ENCODE measurements around the gene OR13A1.

Gene OR13A1

DNA sequence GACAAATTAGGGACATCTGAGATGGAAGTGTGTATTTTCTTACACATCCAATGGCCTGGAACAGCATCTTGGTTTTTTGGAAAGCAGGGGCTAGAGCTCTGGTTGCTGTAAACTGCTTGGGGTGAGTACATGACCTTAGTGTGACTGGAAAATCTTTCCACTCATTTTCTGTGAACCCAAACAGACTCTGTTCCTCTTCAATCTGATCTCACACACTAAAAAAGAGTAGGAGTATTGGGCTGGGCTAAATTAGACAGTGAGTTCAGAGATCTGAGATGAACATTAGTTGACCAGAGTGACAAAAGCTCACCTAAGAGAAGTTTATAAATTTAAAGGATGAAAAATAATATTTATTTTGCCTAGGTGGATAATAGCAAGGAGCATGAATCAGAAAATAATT, 59.2 kb downstream of the OR13A1 start:
- DNase-seq (ENCODE audit: extremely low spot score): no peak
- TF ChIP-seq LEF1 (IDR thresholded peaks at IDR 0.05; ENCODE audit: borderline replicate concordance) (no peak), NFRKB (IDR thresholded peaks at IDR 0.05) (no peak), ZNF384 (IDR thresholded peaks at IDR 0.05) (no peak), SUZ12 (IDR thresholded peaks at IDR 0.05) (no peak), ARNT (IDR thresholded peaks at IDR 0.05) (no peak), FOXK2 (IDR thresholded peaks at IDR 0.05) (no peak), ELF4 (IDR thresholded peaks at IDR 0.05) (no peak), PKNOX1 (IDR thresholded peaks at IDR 0.05) (no peak), TARDBP (IDR thresholded peaks at IDR 0.05) (no peak), FOXM1 (IDR thresholded peaks at IDR 0.05; ENCODE audit: borderline replicate concordance) (no peak), FOXA1 (IDR thresholded peaks at IDR 0.05) (no peak), L3MBTL2 (conservative IDR thresholded peaks at IDR 0.05) (no peak), BHLHE40 (IDR thresholded peaks at IDR 0.05; ENCODE audit: borderline replicate concordance) (no peak), SP1 (IDR thresholded peaks at IDR 0.05) (no peak), HDGF (IDR thresholded peaks at IDR 0.05; ENCODE audit: borderline replicate concordance) (no peak), CTBP1 (IDR thresholded peaks at IDR 0.05; ENCODE audit: borderline replicate concordance) (no peak)
- CTCF ChIA-PET: interaction anchor here (0.6 kb wide), 1 partner anchor 1701 kb away, joined by 3 read pairs; no protein-coding TSS in a partner anchor
- POLR2A ChIA-PET: no interaction called here

DNA sequence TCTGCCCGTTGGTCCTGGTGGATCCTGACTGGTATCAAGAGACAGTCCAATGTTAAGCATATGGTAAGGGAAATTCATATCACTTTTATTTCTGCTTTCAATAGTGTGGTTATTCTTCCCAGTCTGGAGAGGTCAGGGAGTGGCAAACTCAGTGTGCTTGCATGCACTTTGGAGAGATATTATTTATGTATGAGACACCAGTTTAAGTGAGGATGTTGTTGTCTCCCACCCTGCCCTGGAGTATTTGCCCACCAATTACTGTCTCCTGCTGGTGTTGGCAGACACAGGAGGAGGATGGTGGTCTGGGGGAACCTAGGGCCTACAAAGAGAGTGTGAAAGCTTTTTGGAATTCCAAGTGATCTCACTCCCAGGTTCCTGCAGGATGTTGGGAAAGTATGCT, 59.7 kb downstream of the OR13A1 start:
- DNase-seq (ENCODE audit: extremely low spot score): no peak
- TF ChIP-seq ARNT (IDR thresholded peaks at IDR 0.05): no peak
- no peak for TF ChIP-seq TARDBP (IDR thresholded peaks at IDR 0.05)
- ChIA-PET CTCF (interaction anchor here (0.6 kb wide), 1 partner anchor 1701 kb away, joined by 3 read pairs; no protein-coding TSS in a partner anchor), POLR2A (no interaction called here)

- CTCF ChIA-PET: no interaction called here
Measured at GRCh38 chr10:45254892-45255291, 60.5 kb downstream of the OR13A1 start.

DNA sequence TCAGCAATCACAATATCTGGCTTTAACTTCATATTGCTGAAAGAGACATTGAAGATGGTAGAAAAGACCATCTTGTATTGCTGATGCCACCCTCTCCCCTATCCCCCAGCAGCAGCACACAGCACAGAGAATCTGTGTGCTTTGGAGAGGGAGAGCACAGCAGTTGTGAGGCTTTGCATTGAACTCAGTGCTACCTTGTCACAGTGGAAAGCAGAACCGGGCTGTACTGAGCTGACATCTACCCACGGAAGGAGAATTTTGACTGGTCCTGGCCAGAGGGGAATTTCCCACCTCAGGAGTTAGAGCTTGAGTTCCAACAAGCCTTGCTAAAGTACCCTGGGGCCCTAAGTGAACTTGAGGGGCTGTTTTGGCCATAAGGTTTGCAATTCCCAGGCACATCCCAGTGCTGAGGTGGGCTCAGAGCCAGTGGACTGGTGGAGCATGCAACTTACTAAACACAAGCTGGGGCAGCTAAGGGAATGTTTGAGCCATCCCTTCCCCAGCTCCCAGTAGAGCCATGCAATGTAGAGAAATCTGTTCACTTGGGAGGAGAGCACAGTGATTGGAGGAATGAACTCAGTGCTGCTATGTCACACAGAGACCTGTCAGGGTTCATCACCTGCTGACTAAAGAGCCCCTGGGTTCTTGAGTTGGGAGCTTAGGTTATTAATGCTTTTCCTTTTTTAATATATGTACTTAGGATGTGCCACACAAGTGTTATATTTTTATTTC, 62.1 kb downstream of the OR13A1 start:
- no peak for DNase-seq (ENCODE audit: extremely low spot score)
- CTCF ChIA-PET: no interaction called here
- TF ChIP-seq SP1 (IDR thresholded peaks at IDR 0.05) (no peak), ZNF384 (IDR thresholded peaks at IDR 0.05) (no peak), BHLHE40 (IDR thresholded peaks at IDR 0.05; ENCODE audit: borderline replicate concordance) (no peak), L3MBTL2 (conservative IDR thresholded peaks at IDR 0.05) (no peak), TARDBP (IDR thresholded peaks at IDR 0.05) (no peak), FOXK2 (IDR thresholded peaks at IDR 0.05) (no peak), PKNOX1 (IDR thresholded peaks at IDR 0.05) (no peak), SUZ12 (IDR thresholded peaks at IDR 0.05) (no peak), NFRKB (IDR thresholded peaks at IDR 0.05) (no peak), FOXA1 (IDR thresholded peaks at IDR 0.05) (no peak), ARNT (IDR thresholded peaks at IDR 0.05) (no peak), HDGF (IDR thresholded peaks at IDR 0.05; ENCODE audit: borderline replicate concordance) (no peak), ELF4 (IDR thresholded peaks at IDR 0.05) (no peak), CTBP1 (IDR thresholded peaks at IDR 0.05; ENCODE audit: borderline replicate concordance) (no peak)
- POLR2A ChIA-PET: no interaction called here

More at GRCh38 chr10:45254892-45255291, 60.5 kb downstream of the OR13A1 start:
- POLR2A ChIA-PET: no interaction called here
- no peak for DNase-seq (ENCODE audit: extremely low spot score)
- TF ChIP-seq HDGF (IDR thresholded peaks at IDR 0.05; ENCODE audit: borderline replicate concordance) (no peak), FOXK2 (IDR thresholded peaks at IDR 0.05) (no peak), ZNF384 (IDR thresholded peaks at IDR 0.05) (no peak), FOXA1 (IDR thresholded peaks at IDR 0.05) (no peak), SUZ12 (IDR thresholded peaks at IDR 0.05) (no peak), ELF4 (IDR thresholded peaks at IDR 0.05) (no peak), NFRKB (IDR thresholded peaks at IDR 0.05) (no peak), PKNOX1 (IDR thresholded peaks at IDR 0.05) (no peak), ARNT (IDR thresholded peaks at IDR 0.05) (no peak), FOXM1 (IDR thresholded peaks at IDR 0.05; ENCODE audit: borderline replicate concordance) (no peak), TARDBP (IDR thresholded peaks at IDR 0.05) (no peak), SP1 (IDR thresholded peaks at IDR 0.05) (no peak), CTBP1 (IDR thresholded peaks at IDR 0.05; ENCODE audit: borderline replicate concordance) (no peak), LEF1 (IDR thresholded peaks at IDR 0.05; ENCODE audit: borderline replicate concordance) (no peak)

All from HEK293T (cell line).